GM04503 (cell line): ENCODE measurements around the gene TM2D1.
A peak's percentile ranks its signal among the peaks of the same experiment; 100 is the strongest.

Experiments
- DNase-seq: peaks from one replicate; pipeline ENCODE4 v3.0.0-alpha.2; 2012; ENCODE audit warnings: low read depth

The TM2D1 gene

DNA sequence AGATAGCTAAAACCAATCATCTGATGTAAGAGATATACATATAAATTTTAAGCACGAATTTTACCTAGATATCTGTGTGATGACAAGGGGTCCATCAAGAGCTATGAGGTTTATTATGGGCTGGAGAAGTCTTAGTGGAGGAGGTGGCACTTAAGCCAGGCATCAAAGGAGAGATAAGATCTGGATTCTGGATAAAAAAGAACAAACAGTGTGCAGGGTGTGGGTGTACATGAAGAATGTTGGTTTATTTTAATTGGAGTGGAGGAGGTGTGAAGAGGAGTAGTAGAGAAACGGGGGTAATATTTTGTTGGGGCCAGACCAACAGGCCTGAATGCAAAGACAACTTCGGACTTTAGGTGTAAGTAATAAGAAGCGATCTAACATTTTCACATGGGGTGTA lies 80.6 kb downstream of the TM2D1 start:
- no peak for DNase-seq

DNA sequence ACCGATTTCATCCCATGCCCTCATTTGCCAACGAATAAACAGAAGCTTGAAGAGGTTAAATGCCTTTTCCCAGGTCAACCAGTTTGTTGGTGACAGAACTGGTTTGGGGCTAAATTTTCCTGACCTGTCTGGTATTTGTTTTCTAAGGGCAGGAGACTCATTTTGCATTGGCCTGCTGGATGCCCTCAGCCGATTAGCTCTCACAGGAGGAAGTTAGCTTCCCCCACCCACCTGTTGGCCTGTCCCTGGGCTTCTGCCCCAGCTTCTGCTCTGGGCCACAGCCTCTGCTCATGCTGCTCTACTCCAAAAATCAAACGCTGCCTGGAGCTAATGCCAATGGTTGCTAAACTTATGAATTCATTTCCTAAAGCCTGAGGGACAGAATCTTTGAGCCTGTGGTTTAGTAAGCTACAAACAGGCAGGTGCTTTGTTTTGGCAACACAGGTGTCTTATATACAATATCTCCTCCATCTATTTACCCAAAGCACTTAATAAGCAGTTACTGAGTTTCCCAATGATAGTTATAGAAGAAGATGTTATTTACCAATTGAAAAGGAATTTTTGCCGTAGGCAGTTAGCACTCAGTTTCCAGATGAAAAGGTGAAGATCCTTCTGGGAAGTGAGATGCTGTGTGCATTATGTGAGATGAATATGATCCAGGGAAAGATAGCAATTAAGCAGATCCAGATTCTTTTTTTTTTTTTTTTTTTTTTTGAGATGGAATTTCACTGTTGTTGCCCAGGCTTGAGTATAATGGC lies 82.3 kb downstream of the TM2D1 start:
- no peak for DNase-seq

DNA sequence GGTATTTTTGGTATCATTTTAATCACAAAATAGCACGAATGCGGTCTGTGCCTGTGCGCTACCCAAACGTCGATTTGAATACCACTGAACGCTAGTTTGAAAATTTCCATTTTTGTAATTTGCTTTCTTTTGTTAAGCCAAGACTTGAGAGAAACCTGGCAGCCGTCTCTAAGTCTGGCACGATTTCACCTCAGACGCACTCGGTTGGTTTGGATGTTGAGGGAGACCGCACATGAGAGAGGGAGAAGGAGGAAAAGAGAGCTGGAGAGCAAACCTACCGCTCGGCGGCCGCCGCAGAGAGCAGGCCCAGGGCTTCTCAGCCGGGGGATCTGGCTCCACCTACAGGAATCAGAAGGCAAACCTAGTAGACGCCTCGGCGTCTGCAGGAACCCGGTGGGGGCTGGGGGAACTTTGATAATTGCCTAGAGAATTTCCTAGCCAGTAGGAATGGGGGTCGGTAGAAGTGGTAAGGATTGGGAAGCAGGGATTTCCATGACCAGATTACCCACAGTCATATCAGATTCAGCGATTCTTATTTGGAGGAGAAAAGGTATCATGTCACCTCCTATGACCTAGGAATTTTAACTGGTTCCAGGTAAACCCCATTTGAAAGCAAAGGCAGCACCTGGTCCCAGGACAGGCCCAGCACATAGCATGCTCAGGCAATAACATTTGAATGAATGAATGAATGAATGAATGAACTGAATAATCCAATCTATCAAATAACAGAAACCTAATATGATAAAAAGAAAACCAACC lies 83.2 kb downstream of the TM2D1 start:
- DNase-seq = peak; percentile 7

DNA sequence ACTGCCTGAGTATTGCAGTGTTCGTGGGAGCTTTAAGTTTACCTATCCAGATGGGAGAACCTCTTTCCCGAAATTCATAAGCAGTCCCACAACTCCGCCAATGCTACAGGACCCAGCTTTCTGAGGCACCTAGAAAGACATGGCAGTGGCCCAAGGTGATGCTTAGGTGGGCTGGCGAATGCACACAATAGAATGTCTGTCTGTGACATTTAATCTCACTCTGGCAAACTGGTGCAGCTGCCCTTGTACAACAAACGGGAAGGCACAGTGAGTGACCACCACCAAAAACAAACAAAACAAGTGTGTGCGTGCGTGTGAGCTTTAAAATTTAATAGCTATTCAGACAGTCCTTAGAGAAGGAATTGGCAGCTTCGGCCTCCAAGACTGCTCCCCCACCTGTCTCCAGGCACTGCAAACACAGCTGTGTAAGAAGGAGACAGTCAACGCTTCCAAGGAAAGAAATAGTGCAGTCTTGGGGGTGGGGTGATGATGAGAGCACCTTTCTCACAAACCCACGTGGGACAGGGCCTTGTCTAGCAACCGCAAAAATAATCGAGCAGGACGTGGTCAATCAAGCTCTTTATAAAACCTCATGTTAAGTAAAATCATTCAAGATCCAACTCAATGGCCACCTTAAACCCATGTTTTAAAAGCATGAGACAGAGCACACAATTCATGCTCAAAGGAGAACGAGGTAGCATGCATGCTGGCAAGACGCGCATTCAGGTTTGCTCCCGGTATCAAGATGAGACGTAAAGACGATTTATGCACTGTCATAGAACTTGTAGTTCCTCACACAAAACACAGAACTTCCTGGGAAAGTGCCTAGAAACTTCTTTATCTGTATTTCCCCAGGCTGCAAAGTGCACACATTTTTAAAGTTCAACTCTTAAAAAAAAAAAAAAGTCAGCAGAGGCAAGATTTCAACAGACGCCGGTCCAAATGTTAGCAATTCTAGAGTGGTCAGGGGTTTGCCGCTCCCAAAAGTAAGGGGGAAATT lies 84.1 kb downstream of the TM2D1 start:
- no peak for DNase-seq

DNA sequence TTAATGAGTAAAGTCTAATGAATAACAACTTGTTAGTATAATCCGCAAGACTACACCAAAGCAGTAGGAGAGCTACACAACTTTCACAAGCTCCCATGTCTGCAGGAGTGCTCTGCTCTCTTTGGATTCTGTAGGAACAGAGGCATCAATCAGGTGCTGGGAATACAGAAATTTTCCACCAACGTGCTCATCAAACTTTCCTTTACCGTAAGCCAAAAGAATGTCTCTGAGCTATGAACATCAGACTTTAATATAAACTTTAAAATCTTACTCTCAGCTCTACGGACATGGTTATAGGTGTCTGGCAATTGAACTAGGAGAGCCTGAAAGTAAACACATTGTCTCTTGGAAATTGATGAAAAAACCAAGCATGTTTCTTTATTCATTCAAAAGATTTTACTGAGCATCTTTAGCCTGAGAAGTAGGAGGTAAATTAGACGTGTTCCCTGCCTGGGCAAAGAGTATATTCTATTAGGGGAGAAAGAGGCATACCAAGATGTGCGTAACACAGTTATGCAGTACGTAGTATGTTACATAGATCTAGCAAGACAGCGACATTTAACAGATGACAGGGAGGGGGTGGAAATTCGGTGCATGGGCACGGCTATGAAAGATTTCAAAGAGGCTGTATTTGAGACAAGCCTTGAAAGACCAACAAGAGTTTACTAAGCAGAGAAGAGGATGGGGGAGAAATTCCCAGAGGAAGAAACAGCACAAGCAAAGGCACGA lies 85.2 kb downstream of the TM2D1 start:
- no peak for DNase-seq

DNA sequence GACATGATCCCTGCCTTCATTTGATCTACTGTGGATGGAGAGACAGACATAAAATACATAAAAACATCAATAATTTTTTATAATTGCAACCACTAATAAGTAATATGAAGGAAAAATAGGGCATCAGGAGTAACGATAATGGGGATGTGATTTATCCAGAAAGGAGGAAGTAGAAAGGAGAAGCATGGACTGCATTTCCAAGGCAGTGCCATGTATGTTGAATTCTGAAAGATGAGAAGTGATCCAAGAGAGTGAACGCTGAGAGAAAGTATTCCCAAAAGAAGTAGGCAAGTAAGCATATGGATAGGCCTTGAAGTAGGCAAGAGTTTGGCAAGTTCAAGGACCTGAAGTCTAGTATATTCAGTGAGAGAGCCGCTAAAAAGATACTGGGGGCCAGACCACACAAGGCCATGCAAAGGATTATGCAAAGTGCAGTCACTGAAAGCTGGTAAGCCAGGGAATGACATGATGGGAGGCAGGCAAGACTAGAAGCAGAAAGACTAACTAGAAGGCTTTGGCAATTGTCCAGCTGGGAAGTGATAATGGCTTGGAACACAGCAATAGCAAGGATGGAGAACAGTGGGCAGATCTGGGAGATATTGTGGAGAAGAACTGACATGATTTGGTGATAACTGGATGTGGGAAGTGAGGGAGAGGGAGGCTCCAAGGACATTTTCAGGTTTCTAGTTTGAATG lies 85.9 kb downstream of the TM2D1 start:
- no peak for DNase-seq

DNA sequence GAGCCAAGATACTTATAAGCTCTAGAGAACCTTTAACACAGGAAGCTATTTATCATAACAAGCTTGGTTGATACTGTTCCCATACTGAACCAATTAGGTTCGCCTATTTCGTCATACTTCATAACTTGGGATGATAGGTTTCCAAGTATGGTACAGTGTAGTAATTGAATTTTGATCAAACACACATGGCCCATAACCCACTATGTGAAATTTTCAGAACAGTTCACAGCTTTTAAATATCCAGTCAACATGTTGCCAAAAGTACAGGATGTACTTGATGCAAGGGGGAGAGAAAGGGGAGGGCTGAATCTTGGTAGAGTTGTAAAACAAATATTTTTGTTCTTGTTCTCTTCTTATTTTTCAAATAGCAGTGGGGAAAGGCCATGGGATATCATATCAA lies 86.6 kb downstream of the TM2D1 start:
- peak; percentile 81 for DNase-seq

DNA sequence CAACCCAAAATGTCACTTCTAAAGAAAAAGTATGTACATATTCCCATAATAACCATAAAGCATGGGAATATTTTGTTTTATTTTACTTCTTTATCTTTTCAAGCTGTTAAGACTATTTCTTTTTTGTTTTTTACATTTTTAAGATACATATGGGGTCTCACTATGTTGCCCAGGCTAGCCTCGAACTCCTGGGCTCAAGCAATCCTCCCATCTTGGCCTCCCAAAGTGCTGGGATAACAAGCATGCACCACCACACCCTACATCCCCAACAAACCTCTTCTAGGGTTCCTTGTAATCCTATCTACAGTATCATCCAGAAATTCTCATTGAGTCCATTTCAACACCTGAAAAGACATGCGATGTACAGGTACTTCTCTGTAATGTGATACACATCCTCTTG lies 87.5 kb downstream of the TM2D1 start:
- DNase-seq = no peak

DNA sequence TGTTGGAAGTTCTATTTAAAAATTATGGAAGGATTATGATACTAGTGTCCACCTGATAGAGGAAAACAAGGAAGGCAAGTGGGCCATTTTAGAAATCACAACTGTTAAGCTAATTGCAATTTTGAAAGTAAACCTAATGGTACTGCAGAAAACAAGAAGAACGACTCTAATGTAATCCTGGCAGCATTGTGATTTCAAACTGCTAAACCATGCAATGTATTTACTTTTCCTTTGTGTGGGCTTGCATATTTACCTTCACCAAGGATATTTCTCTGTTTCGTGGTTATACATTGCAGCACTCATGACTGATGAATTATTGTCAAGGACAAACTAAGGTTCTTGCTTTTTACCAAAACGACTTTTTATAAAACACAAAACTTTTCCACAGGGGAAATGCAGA lies 88.1 kb downstream of the TM2D1 start:
- DNase-seq = no peak

DNA sequence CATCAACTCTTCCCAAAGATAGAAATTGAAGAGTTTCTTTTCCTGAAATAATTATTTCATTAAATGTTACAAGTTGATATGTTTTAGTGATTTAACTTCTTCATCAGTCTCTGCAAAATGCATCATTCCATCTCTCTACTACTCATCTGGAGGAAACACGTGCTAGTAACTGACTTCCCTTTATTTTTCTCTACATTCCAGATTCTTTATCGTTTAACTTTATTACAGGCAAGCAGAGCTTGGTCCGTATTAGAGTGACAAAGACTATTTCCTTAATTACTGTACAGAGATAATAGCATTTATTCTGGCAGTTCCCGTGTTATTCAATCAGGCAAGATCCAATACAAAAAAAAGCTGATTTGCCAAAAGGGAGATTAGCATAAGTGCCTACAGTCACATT lies 88.6 kb downstream of the TM2D1 start:
- DNase-seq = no peak

DNA sequence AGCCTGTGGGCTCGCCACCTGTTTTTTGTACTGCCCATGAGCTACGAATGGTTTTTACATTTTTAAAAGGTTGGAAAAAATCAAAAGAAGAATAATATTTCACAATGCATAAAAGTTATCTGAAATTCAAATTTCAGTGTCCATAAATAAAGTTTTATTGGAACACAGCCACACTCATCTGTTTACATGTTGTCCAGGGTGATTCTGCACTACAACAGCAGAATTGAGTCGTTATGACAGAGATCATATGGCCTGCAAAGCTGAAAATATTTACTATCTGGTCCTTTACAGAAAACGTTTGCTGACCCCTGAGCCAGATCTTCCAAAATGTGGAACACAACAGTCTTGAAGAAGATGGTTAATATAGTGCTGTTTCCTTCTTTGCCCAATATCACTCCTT lies 89.4 kb downstream of the TM2D1 start:
- no peak for DNase-seq

DNA sequence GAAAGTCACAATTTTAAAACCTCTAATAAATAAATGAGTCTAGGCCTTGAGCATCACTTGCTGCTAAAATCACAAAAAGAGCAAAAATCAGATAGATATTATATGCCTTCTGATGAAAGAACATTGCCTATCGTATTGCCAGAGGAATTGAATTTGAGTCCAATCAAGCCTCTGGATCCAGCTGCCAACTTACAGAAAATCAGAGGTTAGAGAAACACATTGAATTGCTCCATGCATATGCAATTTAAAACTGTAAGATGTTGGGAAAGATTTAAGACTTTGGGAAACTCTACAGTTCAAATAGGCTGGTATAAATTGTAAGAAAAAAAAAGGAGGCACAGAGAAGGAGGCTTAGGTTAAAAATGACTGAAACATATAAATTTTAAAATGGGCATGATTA lies 93.5 kb downstream of the TM2D1 start:
- no peak for DNase-seq
